Stimulated activated naive B cell treated with anti-CD40 and anti-IgM and Interleukin-4, amounts not matched to agents 10 μg/mL and 1 μg/mL and 100 μg/mL, for 72 hours (primary cell): Measurements from ENCODE around the gene PLEKHG5.
"Not testable (repeated sequence)": the region's sequence is repeated elsewhere in the genome, so short reads cannot be mapped to it uniquely, and the experiment has no call there.

ENCODE experiments used
- ATAC-seq, 2 donors: fragments of 150-1000 bp; cut with Tn5 transposase; replicated peaks; 2 replicates each; pipeline ENCODE4 v1.10.0; 2021; ENCODE audit warnings: moderate library complexity in 1 of 2
- DNase-seq: peaks from one replicate; pipeline ENCODE4 v3.0.0; 2021
- H3K27ac Mint-ChIP-seq: one replicate; pipeline ENCODE4 v1.8.0; 2022; ENCODE audit warnings: mild to moderate bottlenecking, mixed read lengths
- H3K27me3 Mint-ChIP-seq, 2 donors: one replicate each; pipeline ENCODE4 v1.8.0; 2022; ENCODE audit warnings: mixed read lengths in 2 of 2
- H3K36me3 Mint-ChIP-seq, 2 donors: one replicate each; pipeline ENCODE4 v1.8.0; 2022; ENCODE audit warnings: mixed read lengths in 2 of 2, mild to moderate bottlenecking in 1 of 2
- H3K4me1 Mint-ChIP-seq, 2 donors: one replicate each; pipeline ENCODE4 v1.8.0; 2022; ENCODE audit warnings: mixed read lengths in 2 of 2, mild to moderate bottlenecking in 1 of 2
- H3K4me3 Mint-ChIP-seq, 2 donors: one replicate each; pipeline ENCODE4 v1.8.0; 2022; ENCODE audit warnings: mild to moderate bottlenecking in 2 of 2, mixed read lengths in 2 of 2, moderate library complexity in 1 of 2
- H3K9me3 Mint-ChIP-seq, 2 donors: one replicate each; pipeline ENCODE4 v1.8.0; 2022; ENCODE audit warnings: mixed read lengths in 2 of 2, mild to moderate bottlenecking in 1 of 2

Gene PLEKHG5

DNA sequence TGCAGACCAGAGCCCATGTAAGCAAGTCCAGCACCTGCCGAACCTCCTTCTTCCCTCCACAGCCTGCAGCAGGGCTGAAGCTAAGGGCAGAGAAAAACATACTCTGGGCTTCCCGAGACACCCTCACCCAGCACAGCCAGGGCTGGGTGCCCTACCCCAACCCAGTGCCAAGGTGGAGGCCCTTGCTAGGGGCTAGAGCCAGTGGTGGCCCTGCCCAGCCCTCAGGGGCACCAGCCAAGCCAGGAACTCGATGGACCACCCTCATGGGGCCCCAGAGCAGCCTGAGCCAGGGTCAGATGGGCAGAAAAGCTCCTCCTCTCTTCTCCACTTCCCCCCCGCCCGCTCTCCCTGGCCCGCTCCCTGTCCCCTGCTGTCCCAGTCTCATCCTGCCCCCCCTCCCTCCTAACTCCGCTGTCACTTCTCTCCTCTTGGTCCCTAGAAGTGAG is 41.4 kb downstream of the PLEKHG5 start:
- Mint-ChIP-seq H3K9me3 (no peaks in the 10 kb centered on the region), H3K36me3 (peaks cover 0 to 1% of the 10 kb centered on the region in 2 donors), H3K27me3 (peaks cover 59 to 80% of the 10 kb centered on the region in 2 donors), H3K4me3 (no peak overlapping the region), H3K4me1 (peaks cover 20 to 23% of the 10 kb centered on the region in 2 donors), H3K27ac (no peak overlapping the region)
- no peak for ATAC-seq
- no peak for DNase-seq

GRCh38 chr1:6448749-6449631 is 42.5 kb downstream of the PLEKHG5 start:
- DNase-seq (no peak), ATAC-seq (no peak)
- Mint-ChIP-seq H3K4me3 (peak overlapping the region; percentile 23 to 64), H3K27ac (peak overlapping the region; percentile 62), H3K9me3 (no peaks in the 10 kb centered on the region), H3K36me3 (peaks cover 0 to 1% of the 10 kb centered on the region in 2 donors), H3K27me3 (peaks cover 64 to 84% of the 10 kb centered on the region in 2 donors), H3K4me1 (peaks cover 20 to 24% of the 10 kb centered on the region in 2 donors)

- Mint-ChIP-seq H3K36me3 (peaks cover 0 to 1% of the 10 kb centered on the region in 2 donors), H3K27ac (no peak overlapping the region), H3K4me1 (peaks cover 16 to 19% of the 10 kb centered on the region in 2 donors), H3K4me3 (peak overlapping the region in 1 of 2 donors; percentile 44), H3K27me3 (peaks cover 60 to 84% of the 10 kb centered on the region in 2 donors), H3K9me3 (no peaks in the 10 kb centered on the region)
- ATAC-seq (no peak), DNase-seq (no peak)
Observed at GRCh38 chr1:6447818-6448748, 43.4 kb downstream of the PLEKHG5 start.

DNA sequence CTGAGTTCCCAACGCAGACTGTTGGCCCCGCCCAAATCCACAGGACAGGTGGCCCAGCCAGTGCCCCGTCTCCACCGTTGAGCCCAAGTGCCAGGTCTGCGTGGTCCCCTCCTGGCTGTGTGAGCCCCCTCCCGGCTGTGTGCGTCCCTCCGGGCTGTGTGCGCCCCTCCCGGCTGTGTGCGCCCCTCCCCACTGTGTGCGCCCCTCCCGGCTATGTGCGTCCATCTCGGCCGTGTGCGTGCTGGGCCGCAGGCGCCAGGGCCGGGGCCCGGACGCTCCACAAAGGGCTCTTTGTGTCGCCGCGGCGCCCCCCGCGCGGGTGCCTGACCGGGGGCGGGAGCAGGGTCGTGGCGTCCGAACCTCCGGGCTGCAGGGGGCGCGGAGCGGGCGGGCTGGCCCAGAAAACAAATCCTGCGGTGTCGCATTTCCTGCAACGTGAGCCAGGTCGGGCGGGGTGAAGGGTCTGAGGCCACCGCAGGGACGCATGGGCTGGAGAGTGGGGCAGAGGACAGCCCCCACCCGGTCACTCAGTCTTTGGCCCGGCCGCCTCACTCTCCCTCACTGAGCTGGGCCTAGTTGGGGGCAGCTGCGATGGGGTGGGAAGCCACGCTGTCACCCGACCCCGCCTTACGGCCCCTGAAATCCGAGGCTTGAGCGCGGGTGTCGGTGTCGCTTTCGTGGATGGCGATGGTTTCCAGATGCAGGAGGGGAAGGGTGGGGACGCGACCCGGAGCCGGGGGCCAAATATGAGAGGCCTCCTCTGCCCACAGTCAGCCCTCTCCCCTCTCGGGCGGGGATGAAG is 44.2 kb downstream of the PLEKHG5 start:
- no peak for DNase-seq
- Mint-ChIP-seq H3K4me3 (peak overlapping the region; percentile 21 to 35), H3K36me3 (peaks cover 0 to 1% of the 10 kb centered on the region in 2 donors), H3K27me3 (peaks cover 57 to 82% of the 10 kb centered on the region in 2 donors), H3K4me1 (peaks cover 16 to 19% of the 10 kb centered on the region in 2 donors), H3K27ac (peak overlapping the region; percentile 47), H3K9me3 (no peaks in the 10 kb centered on the region)
- ATAC-seq, result no peak

GRCh38 chr1:6446665-6447015 is 44.8 kb downstream of the PLEKHG5 start:
- Mint-ChIP-seq H3K4me1 (peaks cover 16 to 19% of the 10 kb centered on the region in 2 donors), H3K4me3 (peak overlapping the region; percentile 23 to 44), H3K27ac (no peak overlapping the region), H3K9me3 (no peaks in the 10 kb centered on the region), H3K36me3 (peaks cover 0 to 1% of the 10 kb centered on the region in 2 donors), H3K27me3 (peaks cover 62 to 85% of the 10 kb centered on the region in 2 donors)
- no peak for DNase-seq
- no peak for ATAC-seq

GRCh38 chr1:6445929-6446328 is 45.5 kb downstream of the PLEKHG5 start:
- peaks cover 19 to 21% of the 10 kb centered on the region in 2 donors for H3K4me1 Mint-ChIP-seq
- peaks cover 63 to 85% of the 10 kb centered on the region in 2 donors for H3K27me3 Mint-ChIP-seq
- not testable (repeated sequence) for H3K4me3 Mint-ChIP-seq, H3K9me3 Mint-ChIP-seq, DNase-seq, ATAC-seq, H3K36me3 Mint-ChIP-seq
- H3K27ac Mint-ChIP-seq, result peak overlapping the region; percentile 75

GRCh38 chr1:6445062-6445763 is 46.3 kb downstream of the PLEKHG5 start:
- Mint-ChIP-seq H3K9me3 (no peaks in the 10 kb centered on the region), H3K27ac (no peak overlapping the region), H3K36me3 (peaks cover 0 to 1% of the 10 kb centered on the region in 2 donors), H3K27me3 (peaks cover 57 to 80% of the 10 kb centered on the region in 2 donors), H3K4me3 (no peak overlapping the region), H3K4me1 (peaks cover 21 to 22% of the 10 kb centered on the region in 2 donors)
- DNase-seq (no peak), ATAC-seq (peak; percentile 52 to 57)

DNA sequence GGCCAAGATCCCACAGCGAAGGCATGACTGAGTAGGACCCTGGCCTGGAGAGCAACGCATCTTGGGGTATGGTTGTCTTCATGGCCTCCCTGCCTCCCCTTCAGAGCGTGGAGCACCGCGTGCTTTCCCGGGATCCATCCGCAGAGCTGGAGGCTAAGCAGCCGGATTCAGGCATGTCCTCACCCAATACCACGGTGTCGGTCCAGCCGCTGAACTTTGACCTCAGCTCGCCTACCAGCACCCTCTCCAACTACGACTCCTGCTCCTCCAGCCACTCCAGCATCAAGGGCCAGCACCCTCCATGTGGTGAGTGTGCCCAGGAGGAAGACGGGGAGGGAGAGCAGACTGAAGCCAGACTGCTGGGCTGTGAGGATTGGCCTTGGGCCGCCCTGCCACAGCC is 47.1 kb downstream of the PLEKHG5 start:
- Mint-ChIP-seq H3K27me3 (peaks cover 54 to 79% of the 10 kb centered on the region in 2 donors), H3K27ac (no peak overlapping the region), H3K9me3 (no peaks in the 10 kb centered on the region), H3K4me3 (no peak overlapping the region), H3K36me3 (peaks cover 0 to 1% of the 10 kb centered on the region in 2 donors), H3K4me1 (peaks cover 19 to 24% of the 10 kb centered on the region in 2 donors)
- ATAC-seq (no peak), DNase-seq (no peak)

GRCh38 chr1:6443339-6444115 is 47.9 kb downstream of the PLEKHG5 start:
- Mint-ChIP-seq H3K4me1 (peaks cover 17 to 22% of the 10 kb centered on the region in 2 donors), H3K4me3 (no peak overlapping the region), H3K27me3 (peaks cover 51 to 77% of the 10 kb centered on the region in 2 donors), H3K36me3 (peaks cover 0 to 1% of the 10 kb centered on the region in 2 donors), H3K27ac (no peak overlapping the region), H3K9me3 (no peaks in the 10 kb centered on the region)
- DNase-seq, result no peak
- ATAC-seq, result no peak

DNA sequence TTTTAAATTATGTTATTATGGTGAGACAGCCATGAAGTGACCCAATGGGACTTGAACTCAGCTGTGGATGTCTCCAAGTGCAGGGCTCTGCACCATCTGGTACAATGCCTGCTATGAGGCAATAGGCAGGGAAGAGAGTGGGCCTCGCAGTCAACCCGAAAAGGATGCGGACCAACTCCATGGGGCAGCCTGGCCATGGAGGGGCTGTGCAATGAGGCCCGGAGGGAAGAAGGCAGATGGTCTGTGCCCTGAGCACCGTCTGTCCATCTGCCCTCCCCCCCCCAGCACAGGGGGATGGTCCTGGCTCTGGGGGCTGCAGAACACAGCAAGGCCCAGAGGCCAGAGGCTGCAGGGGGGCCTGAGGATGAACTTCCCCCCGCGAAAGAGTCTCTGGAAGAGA is 49.9 kb downstream of the PLEKHG5 start:
- H3K36me3 Mint-ChIP-seq, result peaks cover 0 to 1% of the 10 kb centered on the region in 2 donors
- no peak for DNase-seq
- peaks cover 57 to 84% of the 10 kb centered on the region in 2 donors for H3K27me3 Mint-ChIP-seq
- H3K9me3 Mint-ChIP-seq, result no peaks in the 10 kb centered on the region
- ATAC-seq, result no peak
- peaks cover 23% of the 10 kb centered on the region in 2 donors for H3K4me1 Mint-ChIP-seq
- no peak overlapping the region for H3K4me3 Mint-ChIP-seq
- no peak overlapping the region for H3K27ac Mint-ChIP-seq

- Mint-ChIP-seq H3K27me3 (peaks cover 51 to 79% of the 10 kb centered on the region in 2 donors), H3K4me1 (peaks cover 20 to 23% of the 10 kb centered on the region in 2 donors), H3K36me3 (no peaks in the 10 kb centered on the region), H3K4me3 (peak overlapping the region; percentile 27 to 39), H3K9me3 (no peaks in the 10 kb centered on the region), H3K27ac (no peak overlapping the region)
- DNase-seq, result no peak
- peak; percentile 64 to 70 for ATAC-seq
Observed at GRCh38 chr1:6440198-6441126, 51.0 kb downstream of the PLEKHG5 start.
